GM18517 (cell line): ENCODE measurements around the gene SERINC4.
"Not testable (repeated sequence)": the region's sequence is repeated elsewhere in the genome, so short reads cannot be mapped to it uniquely, and the experiment has no call there.

ENCODE experiments used
- ATAC-seq: cut with Tn5 transposase; IDR thresholded peaks from one replicate; pipeline ENCODE4 v1.9.1; 2021; ENCODE audit warnings: mild to moderate bottlenecking, moderate library complexity; ENCODE audit not compliant: unreplicated experiment

Gene SERINC4

DNA sequence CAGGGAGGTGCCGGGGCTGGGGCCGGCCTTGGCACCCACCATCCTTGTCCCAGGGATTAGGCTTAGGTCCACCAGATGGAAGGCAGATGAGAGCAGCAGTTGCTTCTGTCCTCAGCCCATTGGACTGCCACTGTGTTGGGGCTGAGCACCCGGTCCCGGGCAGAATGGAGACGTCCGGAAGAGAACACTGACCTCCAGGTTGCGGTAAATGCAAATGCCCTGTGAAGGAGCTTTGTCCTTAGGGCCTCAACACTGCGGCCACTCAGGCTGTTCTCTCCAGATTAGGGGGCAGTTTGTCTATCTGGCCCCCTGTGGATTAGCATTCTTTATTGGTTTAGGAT is at the start of gene SERINC4:
TSS of gene SERINC4 (minus strand) at position 276 of the 341 bp plus-strand sequence. CDS start at position 42, 234 bp downstream.
- no peak for ATAC-seq

- ATAC-seq: no peak
Measured at GRCh38 chr15:43845421-43845820, 45.4 kb upstream of the SERINC4 start.

GRCh38 chr15:43832485-43832884 is 32.5 kb upstream of the SERINC4 start:
- ATAC-seq: not testable (repeated sequence)

- not testable (repeated sequence) for ATAC-seq
Measured at GRCh38 chr15:43831519-43832052, 31.6 kb upstream of the SERINC4 start.

DNA sequence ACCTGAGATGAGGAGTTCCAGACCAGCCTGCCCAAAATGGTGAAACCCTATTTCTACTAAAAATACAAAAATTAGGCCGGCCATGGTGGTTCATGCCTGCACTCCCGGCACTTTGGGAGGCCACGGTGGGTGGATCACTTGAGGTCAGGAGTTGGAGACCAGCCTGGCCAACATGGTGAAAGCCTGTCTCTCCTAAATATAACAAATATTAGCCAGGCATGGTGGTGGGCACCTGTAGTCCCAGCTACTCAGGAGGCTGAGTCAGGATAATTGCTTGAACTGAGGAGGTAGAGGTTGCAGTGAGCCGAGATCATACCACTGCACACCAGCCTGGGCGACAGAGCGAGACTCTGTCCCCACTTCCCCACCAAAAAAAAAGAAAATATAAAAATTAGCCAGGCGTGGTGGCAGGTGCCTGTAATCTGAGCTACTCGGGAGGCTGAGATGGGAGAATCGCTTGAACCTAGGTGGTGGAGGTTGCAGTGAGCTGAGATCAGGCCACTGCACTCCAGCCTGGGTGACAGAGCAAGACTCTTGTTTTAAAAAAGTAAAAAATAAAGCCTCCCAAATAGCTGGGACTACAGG is 30.8 kb upstream of the SERINC4 start:
- not testable (repeated sequence) for ATAC-seq

DNA sequence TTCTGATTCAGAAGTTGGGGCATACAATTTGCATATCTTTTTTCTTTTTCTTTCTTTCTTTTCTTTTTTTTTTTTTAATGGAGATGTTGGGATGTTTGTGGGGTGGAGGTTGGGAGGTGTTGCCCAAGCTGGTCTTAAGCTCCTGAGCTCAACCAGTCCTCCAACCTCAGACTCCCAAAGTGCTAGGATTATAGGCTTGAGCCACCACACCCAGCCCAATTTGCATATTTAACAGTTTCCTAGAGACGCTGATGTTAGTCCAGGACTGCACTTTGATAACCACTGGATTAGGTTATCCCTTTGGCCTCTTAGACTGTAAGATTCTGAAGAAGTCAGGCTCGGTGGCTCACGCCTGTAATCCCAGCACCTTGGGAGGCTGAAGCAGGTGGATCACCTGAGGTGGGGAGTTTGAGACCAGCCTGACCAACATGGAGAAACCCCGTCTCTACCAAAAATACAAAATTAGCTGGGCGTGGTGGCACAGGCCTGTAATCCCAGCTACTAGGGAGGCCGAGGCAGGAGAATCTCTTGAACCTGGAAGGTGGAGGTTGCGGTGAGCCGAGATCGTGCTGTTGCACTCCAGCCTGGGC is 30.0 kb upstream of the SERINC4 start:
- ATAC-seq: not testable (repeated sequence)

- no peak for ATAC-seq
Measured at GRCh38 chr15:43828061-43828657, 28.1 kb upstream of the SERINC4 start.

DNA sequence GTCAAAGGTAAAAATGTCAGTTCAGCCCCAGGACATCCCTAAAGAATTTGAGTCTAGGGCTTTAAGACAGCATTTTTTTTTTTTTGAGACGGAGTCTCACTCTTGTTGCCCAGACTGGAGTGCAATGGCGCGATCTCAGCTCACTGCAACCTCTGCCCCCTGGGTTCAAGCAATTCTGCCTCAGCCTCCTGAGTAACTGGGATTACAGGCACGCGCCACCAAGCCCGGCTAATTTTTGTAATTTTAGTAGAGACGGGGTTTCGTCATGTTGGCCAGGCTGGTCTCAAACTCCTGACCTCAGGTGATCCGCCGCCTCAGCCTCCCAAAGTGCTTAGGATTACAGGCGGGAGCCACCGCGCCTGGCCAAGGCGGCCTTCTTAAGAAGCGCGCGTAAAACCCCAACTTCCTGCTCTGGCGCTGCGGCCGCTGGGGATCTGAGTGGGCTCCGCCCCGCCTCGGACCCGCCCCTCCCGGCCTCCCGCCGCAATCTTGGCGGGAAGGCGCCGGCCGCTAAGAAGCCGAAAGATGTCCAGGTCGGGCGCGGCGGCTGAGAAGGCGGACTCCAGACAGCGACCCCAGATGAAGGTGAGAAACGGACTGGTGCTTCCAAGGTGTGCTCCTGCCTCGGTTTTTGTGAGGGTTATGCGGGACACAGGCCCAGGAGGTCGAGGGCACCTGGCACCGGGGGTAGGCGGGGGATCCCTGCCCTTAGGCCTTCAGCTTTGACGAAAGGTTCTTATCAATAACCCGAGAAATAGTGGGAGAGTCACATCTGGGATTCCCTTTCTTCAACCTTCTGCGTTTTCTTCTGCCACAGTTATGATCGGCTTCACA is 26.7 kb upstream of the SERINC4 start, which contains the start of gene WDR76:
TSS of gene WDR76 (plus strand) at position 495 of the 834 bp plus-strand sequence. CDS start at position 526, 31 bp downstream.
- no peak for ATAC-seq

- ATAC-seq: no peak
Measured at GRCh38 chr15:43826029-43826507, 26.0 kb upstream of the SERINC4 start.

- not testable (repeated sequence) for ATAC-seq
Measured at GRCh38 chr15:43825305-43825704, 25.3 kb upstream of the SERINC4 start.

DNA sequence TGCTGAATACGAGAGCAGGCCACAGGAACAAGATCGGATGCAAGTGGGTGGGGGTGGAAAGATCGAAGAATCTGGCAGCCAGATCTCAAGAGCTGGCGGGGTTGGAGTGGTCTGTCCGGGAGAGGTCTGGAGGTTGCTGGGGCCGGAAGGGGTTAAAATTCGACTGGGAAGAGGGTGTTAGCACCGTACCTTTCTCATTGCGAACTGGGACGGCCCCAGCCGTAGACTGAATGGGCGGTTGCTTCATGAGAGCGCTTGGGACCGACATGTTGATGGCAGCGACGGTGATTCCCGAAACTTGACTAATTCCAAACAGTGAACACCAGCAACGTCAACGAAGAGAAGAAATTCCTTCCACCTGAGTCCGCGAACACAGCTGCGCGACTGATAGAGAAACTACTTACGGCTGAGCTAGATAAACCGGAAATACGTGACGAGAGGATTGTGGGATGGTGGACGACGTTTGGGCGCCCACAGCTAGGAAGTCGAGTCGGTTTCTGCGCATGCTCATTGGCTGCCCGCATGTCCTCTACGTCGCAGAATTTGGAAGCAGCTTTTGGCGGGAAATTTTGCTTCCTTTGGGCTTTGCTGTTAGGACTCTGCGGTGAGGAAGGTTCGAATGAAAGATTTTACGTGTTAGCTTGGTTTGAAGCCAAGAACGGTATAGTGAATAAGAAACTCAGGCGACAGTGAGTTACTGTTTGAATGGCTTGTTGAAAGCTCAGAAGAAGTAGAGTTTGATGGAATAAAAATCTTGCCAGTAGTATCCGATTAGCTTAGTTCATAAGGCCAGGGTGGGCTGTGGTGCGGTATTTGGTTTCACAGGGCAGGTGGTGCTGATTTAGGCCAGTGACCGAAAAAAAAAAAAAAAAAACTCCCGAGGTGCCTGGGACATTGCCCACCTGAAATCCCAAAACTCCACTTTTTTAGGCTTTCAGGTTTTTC is 24.6 kb upstream of the SERINC4 start, which contains the start of gene MFAP1:
TSS of gene MFAP1 (minus strand) at position 389 of the 945 bp plus-strand sequence. CDS start at position 268, 121 bp downstream.
- ATAC-seq: peak; percentile 78

- no peak for ATAC-seq
Measured at GRCh38 chr15:43821505-43821904, 21.5 kb upstream of the SERINC4 start.

GRCh38 chr15:43815064-43815463 is 15.0 kb upstream of the SERINC4 start:
- ATAC-seq: not testable (repeated sequence)

DNA sequence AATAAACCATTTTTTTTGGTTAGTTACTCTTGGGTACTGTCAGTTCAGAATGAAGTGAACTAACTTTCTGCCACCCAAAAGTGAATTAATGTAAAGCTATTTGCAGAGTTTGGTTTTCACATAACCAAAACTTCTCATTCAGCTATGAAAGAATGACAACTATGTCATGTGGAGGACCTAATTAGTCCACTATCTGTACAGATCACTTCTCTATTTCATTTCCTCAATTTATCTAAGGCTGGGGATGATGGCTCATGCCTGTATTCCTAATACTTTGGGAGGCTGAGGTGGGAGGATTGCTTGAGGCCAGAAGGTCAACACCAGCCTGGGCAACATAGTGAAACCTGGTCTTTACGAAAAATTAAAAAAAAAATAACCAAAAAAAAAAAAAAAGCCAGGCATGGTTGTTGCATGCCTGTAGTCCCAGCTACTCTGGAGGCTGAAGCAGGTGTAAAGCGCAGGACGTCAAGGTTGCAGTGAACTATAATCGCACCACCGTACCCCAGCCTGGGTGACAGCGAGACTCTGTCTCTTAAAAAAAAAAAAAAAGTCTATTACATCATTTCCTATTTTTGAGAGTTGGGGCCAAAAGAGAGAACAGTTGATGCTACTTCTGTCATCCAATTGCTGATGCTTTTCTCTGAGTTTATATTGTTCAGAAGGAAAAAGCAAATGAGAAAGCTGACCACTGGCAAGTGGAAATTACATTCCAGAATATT is 9.1 kb upstream of the SERINC4 start:
- peak; percentile 66 for ATAC-seq

DNA sequence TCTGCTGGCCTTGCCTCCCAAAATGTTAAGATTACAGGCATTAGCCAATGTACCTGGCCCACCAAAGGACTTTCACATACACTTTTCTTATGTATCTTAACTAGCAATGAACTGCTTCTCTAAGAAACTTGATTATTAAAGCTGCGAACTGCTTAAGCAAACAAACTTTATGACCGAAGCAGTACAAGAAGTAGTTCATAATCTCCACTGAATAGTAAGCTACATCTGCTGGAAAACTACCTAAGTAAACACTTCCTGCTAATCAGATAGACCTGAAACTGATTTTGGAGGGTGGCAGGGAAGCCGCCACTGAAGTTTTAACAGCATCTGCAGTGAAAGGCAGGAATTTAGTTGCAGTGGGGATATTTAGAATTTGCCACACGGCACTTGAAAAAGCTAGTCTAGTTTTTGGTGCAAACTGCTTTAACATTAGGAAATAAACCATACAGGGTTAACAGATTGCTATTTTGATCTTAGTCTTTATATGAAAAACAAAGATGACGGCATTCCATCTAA is 8.5 kb upstream of the SERINC4 start:
- ATAC-seq: no peak

DNA sequence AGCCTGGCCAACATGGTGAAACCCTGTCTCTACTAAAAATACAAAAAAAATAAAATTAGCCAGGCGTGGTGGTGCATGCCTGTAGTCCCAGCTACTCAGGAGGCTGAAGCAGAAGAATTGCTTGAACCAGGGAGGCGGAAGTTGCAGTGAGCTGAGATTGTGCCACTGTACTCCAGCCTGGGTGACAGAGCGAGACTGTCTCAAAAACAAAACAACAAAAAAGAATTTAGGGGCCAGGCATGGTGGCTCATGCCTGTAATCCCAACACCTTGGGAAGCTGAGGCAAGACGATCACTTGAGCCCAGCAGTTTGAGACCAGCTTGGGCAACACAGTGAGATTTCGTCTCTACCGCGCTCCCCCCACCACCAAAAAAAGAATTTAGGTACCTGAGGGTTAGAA is 2.7 kb upstream of the SERINC4 start:
- ATAC-seq: not testable (repeated sequence)

GRCh38 chr15:43800286-43801141 is 494 bp upstream of the SERINC4 start, which contains the start of gene HYPK:
HYPK (plus strand) TSS chr15:43800599; CDS start chr15:43800623, 24 bp downstream.
- peak; percentile 60 for ATAC-seq
